H7 (cell line): Measurements from ENCODE around the gene PRRT4. TPM values are rescaled to one million over a fixed set of nuclear protein-coding genes. Genes with fewer than 3 reads are reported as not detected.

ENCODE experiments used
- DNase-seq: peaks from one replicate; pipeline ENCODE4 v3.0.0; 2012
- H3K27me3 ChIP-seq: 2 replicates; pipeline ENCODE4 v1.6.0; 2011; ENCODE audit warnings: mild to moderate bottlenecking, low read length; ENCODE audit not compliant: control insufficient read depth, insufficient read depth
- H3K36me3 ChIP-seq: replicated peaks from 2 replicates; pipeline ENCODE4 v1.5.1; 2011; ENCODE audit warnings: low read length; ENCODE audit not compliant: control insufficient read depth, insufficient read depth
- H3K4me3 ChIP-seq: 2 replicates; pipeline ENCODE4 v1.5.1; 2011; ENCODE audit warnings: low read depth, mild to moderate bottlenecking, control low read depth, low read length, moderate library complexity; ENCODE audit not compliant: insufficient read depth
- total RNA-seq: library from RNA; depleted of rRNA; stranded (reverse); fragments of >200 nt; shearing (Covaris generic); gene quantifications from 2 replicates; pipeline ENCODE4 v1.2.3, GENCODE V29; 2014

Gene PRRT4
- total RNA-seq, 1 experiment from 2014 or later: 0.14 TPM

DNA sequence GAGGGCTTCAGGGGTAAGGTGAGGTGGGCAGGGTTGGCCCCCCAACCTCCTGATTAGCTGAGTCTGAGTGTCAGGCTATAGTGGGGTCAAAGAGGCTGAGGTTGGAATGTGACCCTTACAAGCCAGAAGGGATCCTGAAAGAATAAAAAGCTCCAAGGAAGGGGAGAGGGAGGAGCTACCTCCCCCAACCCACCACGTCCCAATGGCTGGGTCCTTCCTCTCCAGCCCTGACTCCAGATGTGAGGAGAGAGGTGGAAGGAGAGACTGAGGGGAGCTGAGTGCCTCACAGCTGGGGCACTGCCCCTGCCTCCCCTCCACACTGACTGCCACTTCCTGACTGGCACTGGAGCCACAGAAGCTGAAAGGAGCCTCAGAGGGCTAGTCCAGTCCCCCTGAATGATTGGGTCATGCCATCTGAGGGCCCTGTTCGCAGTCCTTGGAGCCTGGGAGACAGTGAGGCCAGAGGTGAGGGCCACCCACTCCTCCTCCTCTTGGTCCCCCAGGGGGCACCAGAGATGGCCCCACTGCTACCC lies 27.7 kb upstream of the PRRT4 start:
- DNase-seq: peak; percentile 57
- Histone ChIP-seq H3K4me3 (no peak overlapping the region), H3K36me3 (no peaks in the 10 kb centered on the region), H3K27me3 (peaks cover 6% of the 10 kb centered on the region)

DNA sequence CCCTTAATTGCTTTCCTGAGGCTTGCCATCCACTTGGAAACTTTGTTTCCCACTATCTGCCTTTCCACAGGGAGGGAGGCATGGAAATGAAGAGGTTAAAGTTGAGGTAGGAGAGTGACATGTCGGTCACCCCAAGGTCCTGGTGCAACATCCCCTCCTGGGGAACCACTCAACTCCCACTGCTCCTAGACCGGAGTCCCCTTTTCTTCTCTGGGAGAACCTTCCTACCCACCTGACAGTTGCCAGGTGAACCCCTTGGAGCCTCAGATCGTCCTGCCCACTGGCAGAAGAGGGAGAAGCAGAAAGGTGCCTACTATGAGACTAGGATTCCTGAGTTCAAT lies 26.6 kb upstream of the PRRT4 start:
- H3K4me3 ChIP-seq: no peak overlapping the region
- no peaks in the 10 kb centered on the region for H3K36me3 ChIP-seq
- peak; percentile 46 for DNase-seq
- H3K27me3 ChIP-seq: peaks cover 6% of the 10 kb centered on the region

DNA sequence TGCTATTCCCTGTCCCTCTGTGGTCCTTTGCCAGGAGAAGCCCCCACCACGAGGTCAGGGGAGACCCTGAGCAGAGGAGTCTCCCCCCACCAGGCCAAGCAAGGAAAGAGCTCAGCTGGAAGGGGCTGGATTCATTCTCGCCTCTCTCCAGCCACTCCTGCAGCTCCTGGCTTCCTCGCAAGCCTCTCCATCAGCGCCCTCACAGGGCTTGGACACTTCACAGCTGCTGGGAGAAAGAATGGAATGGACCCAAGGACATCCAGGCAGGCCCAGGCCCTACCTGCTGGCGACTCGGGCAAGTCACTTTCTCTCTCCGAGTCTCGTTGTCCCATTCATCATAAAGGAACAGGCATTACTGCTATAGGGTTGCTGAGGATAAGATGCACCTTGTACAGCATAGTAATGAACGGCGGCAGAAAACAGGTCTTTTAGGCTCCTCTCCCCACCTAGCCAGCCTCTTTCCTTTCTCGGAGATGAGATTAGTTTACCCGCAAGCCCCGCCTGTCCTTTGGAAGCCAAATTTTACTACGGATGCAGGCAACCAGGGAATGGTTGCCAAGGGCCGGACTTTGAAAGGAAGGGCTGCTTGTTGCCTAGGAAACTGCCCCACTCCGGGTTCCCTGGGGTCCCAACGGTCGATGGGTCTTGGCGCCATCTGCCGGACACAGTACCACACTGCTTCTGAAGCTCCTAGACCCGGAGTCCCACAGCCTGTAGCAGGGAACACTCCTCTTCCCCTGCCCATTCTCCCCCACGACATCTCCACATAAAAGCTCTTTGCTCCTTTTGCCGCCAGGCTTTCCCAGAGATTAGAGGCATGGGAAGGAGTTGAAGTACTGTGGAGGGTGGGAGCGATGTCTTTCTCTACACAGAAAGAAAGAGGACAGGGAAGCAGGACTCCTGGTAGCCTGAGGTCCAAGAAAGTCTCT lies 26.0 kb upstream of the PRRT4 start:
- DNase-seq: peak; percentile 98
- Histone ChIP-seq H3K36me3 (no peaks in the 10 kb centered on the region), H3K27me3 (peaks cover 6% of the 10 kb centered on the region), H3K4me3 (no peak overlapping the region)

DNA sequence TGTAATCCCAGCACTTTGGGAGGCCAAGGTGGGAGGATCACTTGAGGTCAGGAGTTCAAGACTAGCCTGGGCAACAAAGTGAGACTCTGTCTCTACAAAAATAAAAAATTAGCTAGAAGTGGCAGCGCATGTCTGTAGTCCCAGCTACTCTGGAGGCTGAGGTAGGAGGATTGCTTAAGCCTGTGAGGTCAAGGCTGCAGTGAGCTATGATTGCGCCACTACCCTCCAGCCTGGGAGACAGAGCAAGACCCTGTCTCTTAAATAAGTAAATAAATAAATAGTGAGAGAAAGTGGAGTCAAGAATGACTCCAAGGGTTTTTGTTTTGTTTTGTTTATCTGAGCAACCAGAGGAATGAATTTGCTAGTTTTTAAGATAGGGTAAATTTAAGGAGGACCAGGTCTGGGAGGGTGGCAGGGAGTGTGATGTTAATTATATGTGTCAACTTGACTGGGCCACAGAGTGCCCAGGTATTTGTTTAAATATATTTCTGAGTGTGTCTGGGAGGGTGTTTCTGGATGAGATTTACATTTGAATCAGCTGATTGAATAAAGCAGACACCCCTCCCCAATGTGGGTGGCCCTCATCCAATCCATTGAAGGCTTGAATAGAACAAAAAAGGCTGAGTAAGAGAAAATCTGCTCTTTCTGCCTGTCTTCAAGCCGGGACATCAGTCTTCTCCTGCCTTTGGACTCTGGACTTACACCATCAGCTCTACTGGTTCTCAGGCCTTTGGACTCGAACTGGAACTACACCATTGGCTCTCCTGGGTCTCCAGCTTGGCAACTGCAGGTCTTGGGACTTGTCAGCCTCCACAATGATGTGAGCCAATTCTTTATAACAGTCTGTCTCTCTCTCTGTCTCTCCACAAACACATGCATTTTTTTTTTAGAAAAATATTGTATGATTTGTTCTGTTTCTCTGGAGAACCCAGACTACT lies 24.8 kb upstream of the PRRT4 start:
- Histone ChIP-seq H3K4me3 (no peak overlapping the region), H3K36me3 (no peaks in the 10 kb centered on the region), H3K27me3 (peaks cover 6% of the 10 kb centered on the region)
- DNase-seq: no peak

GRCh38 chr7:128384726-128385125 lies 23.2 kb upstream of the PRRT4 start:
- Histone ChIP-seq H3K27me3 (peaks cover 6% of the 10 kb centered on the region), H3K36me3 (no peaks in the 10 kb centered on the region), H3K4me3 (no peak overlapping the region)
- DNase-seq: no peak

GRCh38 chr7:128383776-128384175 lies 22.3 kb upstream of the PRRT4 start:
- Histone ChIP-seq H3K4me3 (no peak overlapping the region), H3K36me3 (no peaks in the 10 kb centered on the region), H3K27me3 (peaks cover 6% of the 10 kb centered on the region)
- DNase-seq: peak; percentile 63

DNA sequence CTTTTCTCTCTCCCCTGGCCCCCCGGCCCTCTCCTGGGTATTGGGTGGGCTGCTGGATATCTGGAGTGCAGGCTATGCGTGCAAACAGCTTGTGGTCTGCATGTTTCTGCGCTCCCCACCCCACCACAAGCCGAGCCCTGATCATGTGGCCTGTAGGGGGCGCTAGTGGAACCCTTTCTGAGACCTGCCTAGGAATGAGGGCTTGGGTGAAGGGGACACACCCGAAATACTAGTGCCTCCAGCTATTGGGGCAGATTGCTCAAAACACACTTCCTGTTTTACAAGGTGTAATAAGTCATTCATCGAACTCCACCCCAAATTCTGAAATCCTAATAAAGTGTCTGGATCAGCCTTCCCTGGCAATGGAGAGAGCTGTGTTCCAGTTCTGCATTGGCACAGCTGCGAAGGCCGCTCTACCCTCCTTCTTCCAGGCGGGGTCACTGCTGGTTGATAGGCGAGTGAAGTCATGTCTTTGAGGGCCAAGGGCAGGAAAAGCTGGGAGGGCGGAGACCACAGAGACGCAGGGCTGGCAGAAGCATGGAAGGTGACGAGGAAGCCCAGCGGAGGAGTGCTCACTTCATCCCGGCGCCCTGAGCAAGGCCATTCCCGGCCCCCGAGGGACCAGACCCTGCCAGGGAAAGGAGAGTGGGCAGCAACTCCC lies 19.8 kb upstream of the PRRT4 start:
- Histone ChIP-seq H3K27me3 (no peaks in the 10 kb centered on the region), H3K36me3 (no peaks in the 10 kb centered on the region)
- DNase-seq: peak; percentile 94

DNA sequence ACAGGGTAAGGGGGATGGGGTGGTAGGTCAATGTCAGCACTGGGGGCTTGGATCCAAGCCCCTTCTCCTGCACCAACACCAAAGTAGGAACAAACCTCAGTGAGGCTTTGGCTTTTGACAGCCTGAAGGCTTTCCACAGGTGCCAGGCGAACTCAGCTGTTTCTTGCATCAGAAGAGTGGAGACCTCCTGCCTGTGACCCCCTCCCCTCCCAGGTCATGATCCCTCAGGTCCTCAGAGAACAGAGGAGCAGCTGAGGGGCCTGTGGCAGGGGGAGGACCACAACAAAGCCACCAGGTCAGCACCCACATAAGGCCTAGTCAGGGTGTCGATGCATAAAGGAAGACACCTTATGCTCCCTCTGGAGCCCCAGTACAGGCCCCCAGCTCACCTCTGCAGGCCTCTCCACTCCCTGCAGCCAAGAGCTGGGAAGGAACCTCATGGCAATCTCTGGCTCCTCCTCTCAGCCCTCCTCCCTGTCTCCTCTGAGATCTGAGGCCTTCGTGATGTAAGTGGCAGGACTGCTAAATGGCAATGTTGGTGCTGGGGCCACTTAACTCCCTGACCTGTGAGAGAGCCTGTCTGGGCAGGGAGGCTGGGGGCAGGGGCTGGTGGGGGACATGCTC lies 19.1 kb upstream of the PRRT4 start:
- Histone ChIP-seq H3K4me3 (no peak overlapping the region), H3K27me3 (no peaks in the 10 kb centered on the region), H3K36me3 (no peaks in the 10 kb centered on the region)
- peak; percentile 60 for DNase-seq

More for the DNA sequence above, 19.8 kb upstream of the PRRT4 start:
- H3K4me3 ChIP-seq: no peak overlapping the region

DNA sequence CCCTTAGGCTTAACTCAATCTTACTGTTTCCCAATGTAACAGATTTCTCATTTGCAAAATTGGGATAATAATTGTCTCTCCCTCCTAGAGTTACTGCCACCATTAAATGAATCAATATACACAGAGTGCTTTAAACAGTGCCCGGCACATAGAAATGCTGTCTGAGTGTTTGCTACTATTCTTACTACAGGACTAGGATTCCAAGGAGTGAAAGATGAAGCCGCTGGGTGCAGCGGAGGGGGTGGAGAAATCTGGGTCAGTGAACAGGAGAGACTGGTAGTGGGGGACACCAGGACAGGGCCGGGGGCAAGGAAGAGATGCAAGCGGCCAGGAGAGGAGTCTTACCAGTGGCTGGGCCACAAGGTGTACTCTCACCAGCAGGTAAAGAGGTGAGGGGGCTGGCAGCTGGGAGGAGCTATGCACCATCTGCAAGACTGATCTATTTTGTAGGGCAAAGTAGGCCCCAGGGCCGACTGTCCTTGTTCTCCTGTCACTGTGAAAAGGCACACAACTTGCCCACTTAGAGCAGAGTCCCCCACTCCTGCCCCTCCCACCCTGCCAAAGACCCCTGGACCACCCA lies 18.5 kb upstream of the PRRT4 start:
- H3K27me3 ChIP-seq: no peaks in the 10 kb centered on the region
- peak; percentile 39 for DNase-seq
- H3K4me3 ChIP-seq: no peak overlapping the region

GRCh38 chr7:128378637-128379036 lies 17.1 kb upstream of the PRRT4 start:
- H3K4me3 ChIP-seq: no peak overlapping the region
- H3K27me3 ChIP-seq: no peaks in the 10 kb centered on the region
- no peak for DNase-seq
- H3K36me3 ChIP-seq: no peaks in the 10 kb centered on the region

More for the DNA sequence above, 18.5 kb upstream of the PRRT4 start:
- no peaks in the 10 kb centered on the region for H3K36me3 ChIP-seq

- Histone ChIP-seq H3K4me3 (no peak overlapping the region), H3K36me3 (no peaks in the 10 kb centered on the region), H3K27me3 (no peaks in the 10 kb centered on the region; the same call in 1 of the 2 replicates)
- no peak for DNase-seq
These were observed 14.6 kb upstream of the PRRT4 start for GRCh38 chr7:128376077-128376476.

DNA sequence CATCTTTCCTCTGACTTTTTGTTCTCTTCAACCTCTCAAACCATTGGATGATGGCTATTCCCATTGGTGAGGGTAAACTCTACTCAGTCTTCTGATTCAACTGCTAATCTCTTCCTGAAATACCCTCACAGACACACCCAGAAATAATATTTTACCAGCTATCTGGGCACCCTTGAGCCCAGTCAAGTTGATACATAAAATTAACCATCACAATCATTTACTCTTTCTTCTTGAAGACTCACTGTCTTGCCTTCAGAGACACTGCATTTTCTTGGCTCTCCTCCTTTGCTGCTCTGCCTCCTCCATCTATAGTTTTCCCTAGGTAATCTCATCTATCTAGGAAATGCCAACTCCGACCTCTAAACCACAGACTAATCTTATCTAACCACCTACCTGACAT lies 12.6 kb upstream of the PRRT4 start:
- Histone ChIP-seq H3K27me3 (no peaks in the 10 kb centered on the region; the same call in 1 of the 2 replicates), H3K4me3 (no peak overlapping the region), H3K36me3 (no peaks in the 10 kb centered on the region)
- DNase-seq: no peak

DNA sequence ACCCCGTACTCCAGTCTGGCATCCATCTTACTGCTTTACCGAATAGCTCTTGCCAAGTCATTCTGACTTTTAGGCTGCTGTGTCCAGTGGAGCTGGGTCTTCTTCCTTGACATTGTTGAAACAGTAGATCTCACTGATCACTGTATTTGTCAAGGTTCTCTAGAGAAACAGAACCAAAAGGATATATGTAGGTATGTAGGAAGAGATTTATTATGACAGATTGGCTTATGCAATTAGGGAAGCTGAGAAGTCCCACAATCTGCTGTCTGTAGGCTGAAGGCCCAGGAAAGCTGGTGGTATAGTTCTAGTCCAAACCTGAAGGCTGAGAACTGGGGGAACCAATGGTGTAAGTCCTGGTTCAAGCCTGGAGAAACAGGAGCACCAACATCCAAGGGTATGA lies 12.1 kb upstream of the PRRT4 start:
- H3K36me3 ChIP-seq: no peaks in the 10 kb centered on the region
- H3K4me3 ChIP-seq: no peak overlapping the region
- DNase-seq: no peak
- no peaks in the 10 kb centered on the region; the same call in 1 of the 2 replicates for H3K27me3 ChIP-seq
